COLO668 (cell line): ENCODE results near the gene TUT4.

Experiments used
- DNase-seq: peaks from one replicate; lab custom pipeline; 2025; ENCODE audit not compliant: unreplicated experiment; lab: John Stamatoyannopoulos, UW

TUT4 gene

DNA sequence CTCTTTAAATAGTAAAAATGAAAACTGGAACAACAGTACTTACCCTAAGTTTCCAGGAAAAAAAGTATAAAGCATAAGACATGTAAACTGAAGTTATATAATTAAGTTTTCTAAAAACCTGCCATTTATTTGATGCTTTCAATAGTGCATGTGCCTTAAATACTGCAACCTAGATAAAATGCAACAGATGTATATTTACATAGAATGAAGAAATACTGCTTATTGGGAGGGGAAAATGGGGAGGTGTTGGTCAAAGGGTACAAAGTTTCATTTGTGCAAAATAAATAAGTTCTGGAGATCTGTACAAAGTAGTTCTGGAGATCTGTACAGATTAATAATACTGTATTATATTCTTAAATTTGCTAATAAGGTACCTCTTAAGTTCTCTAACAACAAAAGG lies 79.9 kb downstream of the TUT4 start:
- no peak for DNase-seq

GRCh38 chr1:52472384-52472783 lies 80.5 kb downstream of the TUT4 start:
- DNase-seq: no peak

DNA sequence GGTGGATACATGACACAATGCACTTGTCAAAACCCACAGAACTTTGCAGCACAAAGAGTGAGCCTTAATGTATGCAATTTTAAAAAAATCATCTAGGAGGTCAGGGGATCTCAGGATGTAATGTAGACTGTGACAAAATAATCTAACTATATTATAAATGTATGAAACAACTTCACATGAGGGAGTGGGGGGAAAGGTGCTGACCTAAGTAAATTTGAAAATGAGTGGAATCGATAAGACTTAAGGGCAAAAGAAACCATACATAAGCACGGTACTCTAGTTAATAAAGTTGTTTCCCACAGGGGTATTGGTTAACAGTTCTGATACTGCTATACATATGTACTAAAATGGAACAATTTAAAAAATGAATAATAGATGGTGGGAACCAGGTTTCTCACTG lies 83.8 kb downstream of the TUT4 start:
- no peak for DNase-seq

DNA sequence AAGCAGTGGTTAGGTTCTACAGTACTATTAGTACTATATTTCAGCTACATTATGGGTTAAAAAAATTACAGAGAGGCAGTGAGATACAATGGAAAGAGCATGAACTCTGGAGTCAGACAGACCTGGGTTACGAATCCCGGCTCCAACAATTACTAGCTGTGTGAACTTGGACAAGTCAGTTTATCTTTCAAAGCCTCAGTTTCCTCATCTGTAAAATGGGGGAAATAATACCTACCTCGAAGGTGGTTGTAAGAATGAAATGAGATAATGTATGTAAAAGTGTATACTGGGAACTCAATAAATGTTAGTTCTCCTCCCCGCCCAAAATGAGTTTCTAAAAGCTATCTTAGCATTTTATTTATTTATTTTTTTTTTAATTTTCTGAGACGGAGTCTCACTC lies 89.0 kb downstream of the TUT4 start:
- no peak for DNase-seq

GRCh38 chr1:52461821-52462220 lies 91.1 kb downstream of the TUT4 start:
- DNase-seq: no peak

DNA sequence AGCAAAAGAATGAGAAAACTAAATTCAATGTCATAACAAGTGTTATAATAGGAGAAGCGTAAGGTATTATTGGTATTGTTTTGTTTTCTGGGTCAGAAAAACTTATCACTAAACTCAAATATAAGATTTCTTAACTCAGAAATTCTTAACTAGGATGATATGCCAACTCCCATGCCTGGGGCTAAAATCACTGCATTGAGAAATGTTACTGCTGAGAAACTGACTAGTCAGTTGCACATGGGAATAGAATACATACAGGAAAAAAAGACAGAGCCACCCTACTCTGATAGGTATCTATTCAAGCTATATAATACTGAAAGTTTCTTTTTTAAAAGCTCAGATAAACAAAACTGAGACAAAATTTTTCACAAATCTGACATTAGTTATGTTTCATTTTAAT lies 92.2 kb downstream of the TUT4 start:
- no peak for DNase-seq

DNA sequence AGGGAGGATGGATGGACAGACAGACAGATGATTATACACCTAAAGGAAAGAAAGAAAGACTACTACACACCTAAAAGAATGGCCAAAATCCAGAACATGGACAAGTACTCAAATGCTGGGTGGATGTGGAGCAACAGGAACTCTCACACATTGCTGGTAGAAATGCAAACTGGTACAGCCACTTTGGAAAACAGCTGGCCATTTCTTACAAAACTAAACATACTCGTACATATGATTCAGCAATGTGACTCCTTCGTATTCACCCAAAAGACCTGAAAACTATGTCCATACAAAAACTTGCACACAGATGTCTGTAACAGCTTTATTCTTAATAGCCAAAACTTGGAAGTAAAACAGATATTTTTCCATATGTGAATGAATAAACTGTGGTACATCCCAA lies 97.2 kb downstream of the TUT4 start:
- DNase-seq: no peak

DNA sequence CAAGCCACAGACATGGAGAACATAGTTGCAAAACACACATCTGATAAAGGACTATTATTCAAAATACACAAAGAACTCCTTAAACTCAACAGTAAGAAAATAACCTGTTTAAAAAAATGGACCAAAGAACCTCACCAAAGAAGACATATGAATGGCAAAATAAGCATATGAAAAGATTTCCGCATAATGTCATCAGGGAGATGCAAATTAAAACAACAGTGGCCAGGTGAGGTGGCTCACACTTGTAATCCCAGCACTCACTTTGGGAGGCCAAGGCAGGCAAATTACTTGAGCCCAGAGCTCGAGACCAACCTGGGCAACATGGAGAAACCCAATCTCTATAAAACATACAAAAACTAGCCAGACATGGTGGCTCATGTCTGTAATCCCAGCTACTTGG lies 98.1 kb downstream of the TUT4 start:
- DNase-seq: no peak

- DNase-seq: no peak
These were observed 98.8 kb downstream of the TUT4 start for GRCh38 chr1:52454127-52454526.

GRCh38 chr1:52444463-52444862 lies 108.4 kb downstream of the TUT4 start:
- DNase-seq: no peak

DNA sequence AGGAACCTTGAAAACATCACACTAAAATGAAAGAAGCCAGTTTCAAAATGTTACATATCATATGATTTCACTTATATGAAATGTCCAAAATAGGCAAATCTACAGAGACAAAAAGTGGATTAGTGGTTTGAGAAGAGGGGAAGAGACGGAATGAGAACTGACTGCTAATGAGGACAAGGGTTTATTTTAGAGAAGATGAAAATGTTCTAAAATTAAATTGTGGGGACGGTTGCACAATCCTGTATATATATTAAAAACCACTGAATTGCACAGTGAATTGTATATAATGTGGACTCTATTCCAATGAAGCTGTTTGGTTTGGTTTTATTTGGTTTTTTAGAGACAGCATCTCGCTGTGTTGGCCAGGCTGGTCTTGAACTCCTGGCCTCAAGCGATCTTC lies 112.9 kb downstream of the TUT4 start:
- no peak for DNase-seq

GRCh38 chr1:52436817-52437216 lies 116.1 kb downstream of the TUT4 start:
- no peak for DNase-seq

- DNase-seq: no peak
These were observed 117.2 kb downstream of the TUT4 start for GRCh38 chr1:52435650-52436049.

DNA sequence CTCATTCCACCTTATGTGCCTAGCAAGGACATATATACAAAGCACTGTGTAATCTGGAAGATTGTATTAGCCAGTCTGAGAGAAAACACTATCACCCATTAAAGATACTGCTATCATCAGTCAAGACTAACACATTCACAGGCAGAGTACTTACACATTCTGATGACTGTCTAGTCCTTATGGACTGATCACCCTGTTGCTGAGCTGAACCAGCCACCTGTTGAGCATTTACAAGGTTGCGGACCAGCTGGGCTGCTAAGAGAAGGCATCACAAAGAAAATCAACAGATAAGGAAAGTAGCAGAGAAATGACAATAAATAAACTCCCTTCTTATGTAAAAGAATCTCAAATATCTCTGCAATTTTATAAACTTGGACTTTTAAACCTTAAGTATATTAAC lies 117.7 kb downstream of the TUT4 start:
- DNase-seq: no peak

GRCh38 chr1:52432807-52433206 lies 120.1 kb downstream of the TUT4 start:
- no peak for DNase-seq

DNA sequence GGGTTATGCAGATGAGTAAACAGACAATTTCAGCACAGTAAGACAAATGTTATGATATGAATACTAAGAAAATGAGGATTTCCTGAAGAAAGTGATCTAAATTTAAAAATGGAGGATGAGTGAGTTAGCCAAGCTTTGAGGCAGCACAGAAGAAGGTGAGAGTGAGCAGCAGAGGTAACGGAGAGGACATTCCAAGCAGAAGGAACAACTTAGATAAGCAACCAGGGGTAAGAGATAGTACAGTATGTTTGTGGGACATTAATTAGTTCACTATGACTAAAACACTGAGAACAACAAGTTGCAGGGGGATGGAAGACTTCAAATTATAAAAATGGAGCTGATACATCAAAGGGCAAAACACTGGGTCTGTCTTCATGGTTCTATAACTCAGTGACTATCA lies 125.7 kb downstream of the TUT4 start:
- DNase-seq: no peak

GRCh38 chr1:52426371-52426770 lies 126.5 kb downstream of the TUT4 start:
- DNase-seq: no peak

- DNase-seq: no peak
These were observed 128.1 kb downstream of the TUT4 start for GRCh38 chr1:52424813-52425212.

DNA sequence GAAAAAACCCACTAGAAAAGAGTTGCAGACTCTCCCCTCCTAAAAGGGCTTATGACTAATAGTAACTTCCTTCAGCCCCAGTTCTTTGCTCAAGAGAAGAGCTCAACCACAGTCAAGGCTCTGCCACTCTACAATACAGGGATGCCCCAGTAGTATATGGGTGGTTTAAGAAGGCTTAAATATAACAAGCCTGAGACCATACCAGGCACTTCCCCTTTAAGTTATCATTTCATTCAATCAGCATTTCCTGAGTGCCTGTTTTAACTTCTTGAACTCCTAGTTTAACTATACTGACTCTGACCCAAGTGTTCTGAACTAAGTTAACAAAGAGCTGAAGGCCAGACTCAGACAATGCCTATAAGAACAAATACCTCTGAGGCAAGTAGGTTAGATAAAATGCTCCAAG lies 128.7 kb downstream of the TUT4 start:
- no peak for DNase-seq

GRCh38 chr1:52423771-52424170 lies 129.1 kb downstream of the TUT4 start:
- no peak for DNase-seq

GRCh38 chr1:52423055-52423454 lies 129.8 kb downstream of the TUT4 start:
- no peak for DNase-seq

DNA sequence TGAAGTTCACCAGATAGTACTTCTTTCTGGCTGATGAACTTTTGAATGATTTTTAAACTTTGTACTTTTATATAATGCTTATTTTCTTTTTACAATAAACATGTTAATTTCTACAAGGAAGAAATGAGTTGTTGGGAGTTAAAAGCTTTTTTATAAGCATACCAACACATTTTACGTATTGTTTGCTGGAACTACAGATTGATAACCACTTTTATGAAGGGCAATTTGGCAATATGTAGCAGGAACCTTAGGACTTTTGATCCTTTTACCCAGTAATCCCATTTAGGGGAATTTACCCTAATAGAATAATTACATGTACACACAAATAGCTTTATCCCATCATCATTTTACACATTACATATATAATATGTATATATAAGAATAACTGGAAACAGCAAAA lies 132.2 kb downstream of the TUT4 start:
- no peak for DNase-seq

DNA sequence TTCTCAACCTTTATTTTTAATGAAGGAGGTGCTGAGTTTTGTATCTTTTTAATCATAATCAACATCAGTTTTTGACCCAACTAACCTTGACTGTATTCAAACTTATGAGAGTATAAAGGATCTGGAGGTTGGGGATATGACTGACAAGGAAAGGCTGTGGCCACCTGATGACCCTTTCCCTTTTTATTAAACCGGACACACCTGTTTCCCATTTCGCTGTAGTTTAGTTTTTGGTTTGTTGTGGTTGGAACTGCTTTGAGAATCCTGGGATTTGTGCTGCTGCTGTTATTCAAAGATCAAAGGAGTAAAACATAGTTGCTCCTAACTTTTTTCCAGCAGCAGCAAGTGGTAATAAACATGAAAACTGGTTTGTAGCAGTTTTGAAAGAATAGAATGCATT lies 136.1 kb downstream of the TUT4 start:
- DNase-seq: no peak

GRCh38 chr1:52414942-52415341 lies 137.9 kb downstream of the TUT4 start:
- DNase-seq: no peak
